ENCODE results near the gene TMBIM1.

DNA sequence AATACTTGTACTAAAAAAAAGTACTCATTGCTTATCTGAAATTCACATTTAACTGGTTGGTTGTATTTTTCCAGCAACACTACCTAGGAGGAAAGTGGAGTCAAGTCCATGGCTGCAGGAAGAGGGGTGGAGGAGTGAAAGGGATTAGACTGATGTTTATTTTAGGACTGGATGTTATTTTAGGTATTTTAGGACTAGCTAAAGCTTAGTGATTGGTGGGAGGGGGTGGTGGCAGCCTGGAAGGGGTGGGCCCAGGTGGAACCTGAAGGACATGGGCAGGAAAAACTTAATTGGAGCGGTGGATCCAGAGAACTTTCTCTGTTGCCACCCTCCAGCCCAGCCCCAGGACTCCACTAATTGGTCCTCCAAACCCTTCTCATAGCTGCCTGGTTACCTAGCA is 3.9 kb upstream of the TMBIM1 start:
- TF ChIP-seq, protein P1, sequence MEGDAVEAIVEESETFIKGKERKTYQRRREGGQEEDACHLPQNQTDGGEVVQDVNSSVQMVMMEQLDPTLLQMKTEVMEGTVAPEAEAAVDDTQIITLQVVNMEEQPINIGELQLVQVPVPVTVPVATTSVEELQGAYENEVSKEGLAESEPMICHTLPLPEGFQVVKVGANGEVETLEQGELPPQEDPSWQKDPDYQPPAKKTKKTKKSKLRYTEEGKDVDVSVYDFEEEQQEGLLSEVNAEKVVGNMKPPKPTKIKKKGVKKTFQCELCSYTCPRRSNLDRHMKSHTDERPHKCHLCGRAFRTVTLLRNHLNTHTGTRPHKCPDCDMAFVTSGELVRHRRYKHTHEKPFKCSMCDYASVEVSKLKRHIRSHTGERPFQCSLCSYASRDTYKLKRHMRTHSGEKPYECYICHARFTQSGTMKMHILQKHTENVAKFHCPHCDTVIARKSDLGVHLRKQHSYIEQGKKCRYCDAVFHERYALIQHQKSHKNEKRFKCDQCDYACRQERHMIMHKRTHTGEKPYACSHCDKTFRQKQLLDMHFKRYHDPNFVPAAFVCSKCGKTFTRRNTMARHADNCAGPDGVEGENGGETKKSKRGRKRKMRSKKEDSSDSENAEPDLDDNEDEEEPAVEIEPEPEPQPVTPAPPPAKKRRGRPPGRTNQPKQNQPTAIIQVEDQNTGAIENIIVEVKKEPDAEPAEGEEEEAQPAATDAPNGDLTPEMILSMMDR (IDR thresholded peaks at IDR 0.05), result no peak
- TF ChIP-seq POLR2AphosphoS5 (IDR thresholded peaks at IDR 0.05), result no peak
- TF ChIP-seq POLR2A (IDR thresholded peaks at IDR 0.05), result no peak
